Right lobe of liver (tissue), 4 donors: ENCODE data around the gene MARK4.

Experiments used
- CTCF ChIP-seq, 4 donors: fragments of 200-600 bp in 3 of 4; fragments of 450-650 bp in 1 of 4; IDR thresholded peaks; one replicate each; pipeline versions ENCODE4 v1.5.1 to v1.8.0; 2016 to 2022; ENCODE audit warnings: antibody characterized with exemption in 4 of 4, mild to moderate bottlenecking in 2 of 4
- POLR2A ChIP-seq: fragments of 450-650 bp; IDR thresholded peaks from one replicate; pipeline ENCODE4 v1.6.1; 2017; ENCODE audit warnings: antibody characterized with exemption, mild to moderate bottlenecking
- donor health status: DM: no; HTN: no; CAD: no.
- donor health status: DM: no; HTN: no; CAD: no.
- donor health status: DM: no; HTN: yes; CAD: no.

- TF ChIP-seq CTCF (IDR thresholded peaks at IDR 0.05) (no peak), POLR2A (no peak)
These were observed 54.4 kb downstream of the MARK4 start for GRCh38 chr19:45305421-45305820.
